D721Med (cell line): ENCODE measurements around the gene RGPD6.
"Not testable (repeated sequence)": the region's sequence is repeated elsewhere in the genome, so short reads cannot be mapped to it uniquely, and the experiment has no call there.

Source experiments
- DNase-seq: peaks from one replicate; pipeline ENCODE4 v3.0.0; 2011; ENCODE audit warnings: low spot score; ENCODE audit not compliant: insufficient read length
- FAIRE-seq: peaks from 2 replicates; lab custom pipeline; 2011; peaks lifted over from hg19 to GRCh38; lab: Jason Lieb, UNC

Gene RGPD6

GRCh38 chr2:110488991-110489390 is 88.0 kb downstream of the RGPD6 start:
- FAIRE-seq, DNase-seq: not testable (repeated sequence)

GRCh38 chr2:110482697-110483096 is 94.3 kb downstream of the RGPD6 start:
- not testable (repeated sequence) for DNase-seq, FAIRE-seq

- FAIRE-seq, DNase-seq: not testable (repeated sequence)
Observed at GRCh38 chr2:110481200-110481599, 95.8 kb downstream of the RGPD6 start.

GRCh38 chr2:110480084-110480483 is 96.9 kb downstream of the RGPD6 start:
- not testable (repeated sequence) for FAIRE-seq, DNase-seq

- FAIRE-seq, DNase-seq: not testable (repeated sequence)
Observed at GRCh38 chr2:110477370-110477769, 99.7 kb downstream of the RGPD6 start.

GRCh38 chr2:110476952-110477351 is 100.1 kb downstream of the RGPD6 start:
- DNase-seq, FAIRE-seq: not testable (repeated sequence)

GRCh38 chr2:110475627-110476359 is 101.2 kb downstream of the RGPD6 start:
- FAIRE-seq, DNase-seq: not testable (repeated sequence)

GRCh38 chr2:110474898-110475297 is 102.1 kb downstream of the RGPD6 start:
- not testable (repeated sequence) for DNase-seq, FAIRE-seq

GRCh38 chr2:110473059-110473358 is 104.0 kb downstream of the RGPD6 start:
- DNase-seq, FAIRE-seq: not testable (repeated sequence)

- DNase-seq, FAIRE-seq: not testable (repeated sequence)
Observed at GRCh38 chr2:110472171-110473058, 104.6 kb downstream of the RGPD6 start, which contains the start of gene LIMS4. LIMS4 (minus strand) TSS chr2:110472816; CDS start chr2:110472778, 38 bp downstream.

GRCh38 chr2:110468921-110469320 is 108.1 kb downstream of the RGPD6 start:
- DNase-seq, FAIRE-seq: not testable (repeated sequence)

- not testable (repeated sequence) for DNase-seq, FAIRE-seq
Observed at GRCh38 chr2:110465312-110465711, 111.7 kb downstream of the RGPD6 start.
